CD4-positive, alpha-beta T cell (primary cell): ENCODE results near the gene TSPAN18. TPM values are rescaled to one million over a fixed set of nuclear protein-coding genes. Genes with fewer than 3 reads are reported as not detected.

Experiments used
- ATAC-seq: fragments of 200-7000 bp; cut with Tn5 transposase; one replicate; pipeline ENCODE4 v1.10.0; 2022; ENCODE audit warnings: mild to moderate bottlenecking; ENCODE audit not compliant: poor library complexity
- CTCF ChIA-PET: fragments of 350-600 bp; sonication (Branson Sonifier 250); formaldehyde crosslinking; loops from one replicate; lab custom pipeline; 2021; ENCODE audit warnings: antibody characterized with exemption, inconsistent platforms; lab: Charles Lee
- POLR2A ChIA-PET: fragments of 350-600 bp; sonication (Branson Sonifier 250); formaldehyde crosslinking; loops from one replicate; lab custom pipeline; 2021; ENCODE audit warnings: antibody characterized with exemption, inconsistent platforms; lab: Charles Lee
- DNase-seq, 14 experiments: peaks; one replicate each; pipeline ENCODE4 v3.0.0-alpha.2; 2013 to 2020; ENCODE audit warnings: mixed read lengths in 2 of 14
- H3K27ac ChIP-seq, 2 donors: one replicate each; pipeline versions ENCODE4 v1.5.1 to v1.7.0; 2013; ENCODE audit warnings: low read length in 2 of 2, low read depth in 1 of 2, mild to moderate bottlenecking in 1 of 2
- H3K27me3 ChIP-seq, 2 experiments: 1 replicate in 1 of 2; 2 replicates in 1 of 2; pipeline versions ENCODE4 v1.6.1 to v1.7.0; 2013; ENCODE audit warnings: low read length in 2 of 2, control low read depth in 1 of 2, mild to moderate bottlenecking in 1 of 2, moderate library complexity in 1 of 2; ENCODE audit not compliant: insufficient read depth in 2 of 2, control insufficient read depth in 1 of 2
- H3K36me3 ChIP-seq: one replicate; pipeline ENCODE4 v1.6.1; 2013; ENCODE audit warnings: low read length, control low read depth; ENCODE audit not compliant: insufficient read depth
- H3K4me1 ChIP-seq: one replicate; pipeline ENCODE4 v1.6.1; 2013; ENCODE audit warnings: low read length, control low read depth; ENCODE audit not compliant: insufficient read depth
- H3K4me3 ChIP-seq: one replicate; pipeline ENCODE4 v1.5.1; 2013; ENCODE audit warnings: mild to moderate bottlenecking, low read length, moderate library complexity
- H3K9me3 ChIP-seq, 2 experiments: 1 replicate in 1 of 2; 2 replicates in 1 of 2; pipeline versions ENCODE4 v1.6.1 to v1.7.0; 2013; ENCODE audit warnings: low read length in 2 of 2, mild to moderate bottlenecking in 2 of 2, control low read depth in 1 of 2, moderate library complexity in 1 of 2; ENCODE audit not compliant: control insufficient read depth in 1 of 2, insufficient read depth in 1 of 2
- H3K27ac Mint-ChIP-seq: one replicate; pipeline ENCODE4 v1.8.0; 2020; ENCODE audit warnings: mixed read lengths
- H3K27me3 Mint-ChIP-seq: one replicate; pipeline ENCODE4 v1.8.0; 2021; ENCODE audit warnings: mixed read lengths
- H3K36me3 Mint-ChIP-seq: one replicate; pipeline ENCODE4 v1.8.0; 2021; ENCODE audit warnings: low read depth, mixed read lengths
- H3K4me1 Mint-ChIP-seq: one replicate; pipeline ENCODE4 v1.8.0; 2021; ENCODE audit warnings: low read depth, mixed read lengths
- H3K4me3 Mint-ChIP-seq: one replicate; pipeline ENCODE4 v1.8.0; 2020; ENCODE audit warnings: mild to moderate bottlenecking, mixed read lengths
- H3K9me3 Mint-ChIP-seq: one replicate; pipeline ENCODE4 v1.8.0; 2020; ENCODE audit warnings: mixed read lengths
- CTCF ChIP-seq: fragments of 200-600 bp; IDR thresholded peaks from one replicate; pipeline ENCODE4 v1.8.0; 2022; ENCODE audit warnings: antibody characterized with exemption, mild to moderate bottlenecking
- intact Hi-C, 2 experiments: fragments of 100-400 bp; cut with DNase I in 1 of 2; cut with micrococcal nuclease in 1 of 2; formaldehyde crosslinking; loops; one replicate each; pipeline versions ENCODE4 v1.15.1 to v1.9.0; 2023 to 2025; cut with DNase I, micrococcal nuclease
- total RNA-seq, 174 experiments: library from RNA in 2 of 174; stranded (reverse) in 2 of 174; gene quantifications; one replicate each; pipeline ENCODE4 v1.2.3 and lab custom pipeline; 2021 to 2026

The TSPAN18 gene
- total RNA-seq, 2 experiments from 2014 or later: 23.0 to 25.3 TPM

GRCh38 chr11:44940404-44940803 is 213.6 kb downstream of the TSPAN18 start:
- DNase-seq (no peak), ATAC-seq (no peak)
- Histone ChIP-seq H3K36me3 (no peaks in the 10 kb centered on the region), H3K4me1 (peaks cover 25% of the 10 kb centered on the region), H3K27ac (no peak overlapping the region), H3K9me3 (no peaks in the 10 kb centered on the region), H3K27me3 (no peaks in the 10 kb centered on the region), H3K4me3 (no peak overlapping the region)
- peaks cover 8% of the 10 kb centered on the region for H3K4me1 Mint-ChIP-seq
- H3K27me3 Mint-ChIP-seq: no peaks in the 10 kb centered on the region
- no peak overlapping the region for H3K27ac Mint-ChIP-seq
- no peaks in the 10 kb centered on the region for H3K36me3 Mint-ChIP-seq
- ChIA-PET POLR2A (interaction anchor here (1.0 kb wide), 1 partner anchor 163 kb away, joined by 3 read pairs; no protein-coding TSS in a partner anchor), CTCF (interaction anchor here (1.3 to 1.7 kb wide), 2 partner anchors 162 to 165 kb away, joined by 4 to 5 read pairs; no protein-coding TSS in a partner anchor)
- no peak overlapping the region for H3K4me3 Mint-ChIP-seq
- TF ChIP-seq CTCF: no peak
- intact Hi-C loops: no loop called here
- H3K9me3 Mint-ChIP-seq: no peaks in the 10 kb centered on the region

- Histone ChIP-seq H3K27me3 (no peaks in the 10 kb centered on the region), H3K9me3 (no peaks in the 10 kb centered on the region), H3K36me3 (no peaks in the 10 kb centered on the region), H3K4me3 (no peak overlapping the region), H3K4me1 (peaks cover 25% of the 10 kb centered on the region), H3K27ac (no peak overlapping the region)
- intact Hi-C loops: no loop called here
- TF ChIP-seq CTCF: no peak
- DNase-seq: no peak
- Mint-ChIP-seq H3K36me3 (no peaks in the 10 kb centered on the region), H3K27ac (no peak overlapping the region), H3K4me1 (peaks cover 8% of the 10 kb centered on the region), H3K27me3 (no peaks in the 10 kb centered on the region), H3K9me3 (no peaks in the 10 kb centered on the region), H3K4me3 (no peak overlapping the region)
- ChIA-PET CTCF (interaction anchor here (0.6 to 1.7 kb wide), 3 partner anchors 32 to 164 kb away, joined by 3 to 5 read pairs (median 4); no protein-coding TSS in a partner anchor), POLR2A (interaction anchor here (1.0 kb wide), 1 partner anchor 163 kb away, joined by 3 read pairs; no protein-coding TSS in a partner anchor)
- no peak for ATAC-seq
Observed at GRCh38 chr11:44940835-44941234, 214.1 kb downstream of the TSPAN18 start.

GRCh38 chr11:44941259-44942021 is 214.7 kb downstream of the TSPAN18 start:
- H3K27ac ChIP-seq: no peak overlapping the region
- POLR2A ChIA-PET: interaction anchor here (1.0 kb wide), 1 partner anchor 162 kb away, joined by 3 read pairs; no protein-coding TSS in a partner anchor
- intact Hi-C loops: no loop called here
- Mint-ChIP-seq H3K27ac (no peak overlapping the region), H3K4me3 (no peak overlapping the region), H3K27me3 (no peaks in the 10 kb centered on the region), H3K36me3 (no peaks in the 10 kb centered on the region), H3K4me1 (peaks cover 8% of the 10 kb centered on the region), H3K9me3 (no peaks in the 10 kb centered on the region)
- H3K4me3 ChIP-seq: no peak overlapping the region
- TF ChIP-seq CTCF: no peak
- CTCF ChIA-PET: interaction anchor here (0.6 to 1.7 kb wide), 3 partner anchors 33 to 164 kb away, joined by 3 to 5 read pairs (median 4); no protein-coding TSS in a partner anchor
- H3K9me3 ChIP-seq: no peaks in the 10 kb centered on the region
- ATAC-seq (no peak), DNase-seq (no peak)
- no peaks in the 10 kb centered on the region for H3K36me3 ChIP-seq
- no peaks in the 10 kb centered on the region for H3K27me3 ChIP-seq
- H3K4me1 ChIP-seq: peaks cover 24% of the 10 kb centered on the region
